ENCODE data around the gene ATG10. TPM values are rescaled to one million over a fixed set of nuclear protein-coding genes. Genes with fewer than 3 reads are reported as not detected.
"Not testable (repeated sequence)": the region's sequence is repeated elsewhere in the genome, so short reads cannot be mapped to it uniquely, and the experiment has no call there.

ATG10 gene
- total RNA-seq (2014; rRNA removed; shearing (Covaris generic)): 5.8 and 15.1 TPM in 2 replicates

DNA sequence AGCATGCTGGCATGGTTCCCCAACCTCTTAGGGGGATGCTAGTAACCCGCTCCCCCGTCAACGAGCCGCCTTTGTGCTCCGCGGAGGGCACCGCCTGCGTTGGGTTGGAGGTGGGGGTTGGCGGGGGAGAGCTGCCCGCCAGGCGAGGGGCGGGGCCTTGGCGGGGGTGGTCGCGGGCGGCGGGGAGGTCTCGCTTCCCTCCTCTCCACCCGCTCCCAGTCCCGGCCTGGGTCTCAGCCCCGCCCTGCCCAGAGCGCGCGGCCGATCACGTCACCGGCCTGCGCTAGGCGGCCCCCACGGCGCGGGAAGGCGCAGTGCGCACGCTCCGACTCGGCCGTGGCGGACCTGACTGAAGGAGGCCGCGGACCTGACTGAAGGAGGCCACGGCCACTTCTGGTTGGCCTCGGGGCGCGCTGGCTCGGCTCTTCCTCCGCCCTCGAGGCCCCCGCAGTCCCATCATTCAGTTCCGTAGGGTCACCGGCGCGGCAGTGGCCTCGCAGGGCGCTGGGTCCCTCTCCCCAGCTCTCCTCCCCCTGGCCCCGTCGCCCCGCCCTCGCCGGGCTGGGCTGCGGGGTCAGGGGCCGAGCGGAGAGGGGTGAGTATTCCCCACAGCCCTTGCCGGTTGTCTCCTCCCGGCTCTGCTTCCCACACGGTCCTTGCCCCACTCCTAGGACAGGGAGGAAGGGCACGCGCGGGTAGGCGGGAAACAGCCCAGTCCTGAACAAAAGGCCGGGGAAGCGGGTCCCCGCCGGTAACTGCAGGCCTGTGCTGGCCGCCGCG lies at the start of gene ATG10:
Gene ATG10 (plus strand): TSS at position 312 of the 780 bp plus-strand sequence. CDS start 15,548 bp downstream, outside the sequence.
- peak; percentile 93 for DNase-seq (ENCODE audit: low spot score)

GRCh38 chr5:81922854-81923279 lies 49.0 kb upstream of the ATG10 start:
- no peak for DNase-seq (ENCODE audit: low spot score)

GRCh38 chr5:81924442-81924841 lies 47.4 kb upstream of the ATG10 start:
- DNase-seq (ENCODE audit: low spot score): no peak

DNA sequence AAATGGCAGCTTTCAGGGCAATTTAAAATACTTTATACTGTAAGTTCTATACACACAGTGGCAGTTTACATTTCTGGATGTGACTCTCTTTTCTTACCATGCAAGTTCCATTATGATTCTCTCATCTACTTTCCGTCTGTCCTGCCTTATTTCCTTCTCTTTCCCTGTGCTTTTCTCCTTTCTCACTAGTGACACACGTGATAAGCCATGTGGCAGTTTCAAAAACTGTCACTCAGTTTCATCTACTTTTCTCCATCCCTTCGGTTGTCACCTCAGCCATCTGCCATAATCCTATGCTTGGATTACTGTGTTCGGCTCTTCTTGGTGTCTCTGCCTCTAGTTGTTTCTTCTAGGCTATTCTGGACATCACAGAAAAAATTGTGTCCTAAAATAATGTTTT lies 46.8 kb upstream of the ATG10 start:
- no peak for DNase-seq (ENCODE audit: low spot score)

DNA sequence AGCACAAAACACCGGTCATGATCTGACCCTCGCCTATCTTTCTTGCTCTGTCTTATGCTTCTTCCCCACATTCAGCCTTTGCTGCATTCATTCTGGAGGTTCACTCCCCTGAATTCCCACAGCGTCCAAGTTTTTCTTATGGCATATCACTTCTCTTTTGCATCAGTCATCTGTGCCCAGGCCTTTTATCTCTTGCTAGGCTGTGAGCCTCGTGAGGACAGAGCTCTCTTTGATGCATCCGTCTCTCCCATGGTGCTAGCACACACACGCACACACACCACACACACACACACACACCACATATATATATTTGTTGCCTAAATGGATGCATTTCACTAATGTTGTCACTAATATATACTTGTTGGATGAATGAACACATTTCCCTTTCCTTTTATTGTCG lies 45.8 kb upstream of the ATG10 start:
- no peak for DNase-seq (ENCODE audit: low spot score)

GRCh38 chr5:81936066-81936465 lies 35.8 kb upstream of the ATG10 start:
- no peak for DNase-seq (ENCODE audit: low spot score)

GRCh38 chr5:81936750-81937149 lies 35.1 kb upstream of the ATG10 start:
- DNase-seq (ENCODE audit: low spot score): no peak

DNA sequence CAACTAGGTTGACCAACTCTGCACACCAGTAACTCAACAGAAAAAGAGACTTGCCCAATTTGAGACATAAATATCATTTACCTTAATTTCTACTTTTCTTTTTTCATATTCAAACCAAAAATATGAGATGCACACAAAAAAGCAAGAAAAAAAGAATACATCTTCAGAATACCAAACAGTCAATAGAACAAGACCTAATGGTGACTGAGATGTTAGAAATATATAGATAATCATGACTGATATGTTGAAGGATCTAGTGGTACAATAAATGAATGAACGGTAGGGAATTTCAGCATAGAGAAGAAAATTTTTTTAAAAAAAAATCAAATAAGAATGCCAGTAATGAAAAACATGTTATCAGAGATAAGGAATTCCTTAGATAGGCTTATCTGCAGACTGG lies 29.1 kb upstream of the ATG10 start:
- DNase-seq (ENCODE audit: low spot score): no peak

DNA sequence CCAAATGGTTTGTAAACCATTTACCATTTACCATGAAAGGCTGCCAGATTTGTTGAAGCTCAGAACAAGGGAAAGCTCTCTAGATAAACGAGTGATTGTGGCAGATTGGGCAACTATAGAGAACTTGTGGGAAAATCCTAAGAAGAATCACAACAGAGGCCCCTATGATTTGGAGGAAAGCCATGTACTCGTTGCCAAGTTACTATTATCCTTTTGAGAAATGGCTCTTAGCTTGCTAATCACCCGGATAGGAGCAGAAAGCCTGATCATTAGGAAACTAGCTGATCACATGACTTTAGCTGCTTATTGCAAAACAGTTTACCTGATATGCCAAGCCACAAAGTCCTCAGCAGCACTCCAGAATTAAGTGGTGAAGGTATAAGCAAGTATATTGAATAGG lies 23.5 kb upstream of the ATG10 start:
- peak; percentile 7 for DNase-seq (ENCODE audit: low spot score)

DNA sequence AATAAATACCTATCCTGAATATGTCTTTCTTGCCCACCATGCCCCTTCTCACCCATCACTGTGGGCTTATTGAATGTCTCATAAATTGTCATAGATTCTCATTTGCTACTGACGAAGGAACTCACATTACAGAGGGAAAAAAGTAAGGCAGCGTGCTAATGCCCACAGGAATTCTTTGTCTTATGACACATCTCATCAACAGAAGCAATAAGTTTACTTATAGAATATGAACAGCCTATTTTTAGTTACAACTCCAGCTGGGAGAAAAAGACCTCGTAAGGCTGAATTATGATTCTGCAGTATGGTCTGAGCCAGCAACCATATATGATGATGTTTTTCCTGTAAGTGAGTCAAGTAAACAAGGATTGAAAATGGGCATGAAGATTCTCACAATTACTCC lies 22.4 kb upstream of the ATG10 start:
- DNase-seq (ENCODE audit: low spot score): no peak

- DNase-seq (ENCODE audit: low spot score): no peak
Measured at GRCh38 chr5:81950996-81951395, 20.8 kb upstream of the ATG10 start.

DNA sequence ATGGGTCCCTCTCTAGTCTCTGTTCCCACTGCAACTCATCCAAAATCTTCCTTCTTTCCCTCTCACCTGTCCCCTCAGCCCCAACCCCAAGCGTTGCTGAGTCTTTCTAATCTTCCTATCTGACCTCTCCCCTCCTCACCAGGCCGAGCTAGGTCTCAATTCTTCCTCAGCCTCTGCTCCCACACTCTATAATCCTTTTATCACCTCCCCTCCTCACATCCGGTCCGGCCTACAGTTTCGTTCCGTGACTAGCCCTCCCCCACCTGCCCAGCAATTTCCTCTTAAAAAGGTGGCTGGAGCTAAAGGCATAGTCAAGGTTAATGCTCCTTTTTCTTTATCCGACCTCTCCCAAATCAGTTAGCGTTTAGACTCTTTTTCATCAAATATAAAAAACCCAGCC lies 17.0 kb upstream of the ATG10 start:
- not testable (repeated sequence) for DNase-seq (ENCODE audit: low spot score)

DNA sequence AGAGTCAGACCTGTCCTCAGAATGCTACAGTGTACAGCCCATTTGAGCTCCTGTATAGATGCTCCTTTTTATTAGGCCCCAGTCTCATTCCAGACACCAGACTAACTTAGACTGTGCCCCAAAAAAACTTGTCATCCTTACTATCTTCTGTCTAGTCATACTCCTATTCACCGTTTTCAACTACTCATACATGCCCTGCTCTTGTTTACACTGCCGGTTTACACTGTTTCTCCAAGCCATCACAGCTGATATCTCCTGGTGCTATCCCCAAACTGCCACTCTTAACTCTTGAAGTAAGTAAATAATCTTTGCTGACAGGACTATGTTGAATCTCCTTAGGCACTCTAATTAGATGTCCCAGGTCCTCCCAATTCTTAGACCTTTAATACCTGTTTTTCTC lies 13.7 kb upstream of the ATG10 start:
- DNase-seq (ENCODE audit: low spot score): not testable (repeated sequence)

DNA sequence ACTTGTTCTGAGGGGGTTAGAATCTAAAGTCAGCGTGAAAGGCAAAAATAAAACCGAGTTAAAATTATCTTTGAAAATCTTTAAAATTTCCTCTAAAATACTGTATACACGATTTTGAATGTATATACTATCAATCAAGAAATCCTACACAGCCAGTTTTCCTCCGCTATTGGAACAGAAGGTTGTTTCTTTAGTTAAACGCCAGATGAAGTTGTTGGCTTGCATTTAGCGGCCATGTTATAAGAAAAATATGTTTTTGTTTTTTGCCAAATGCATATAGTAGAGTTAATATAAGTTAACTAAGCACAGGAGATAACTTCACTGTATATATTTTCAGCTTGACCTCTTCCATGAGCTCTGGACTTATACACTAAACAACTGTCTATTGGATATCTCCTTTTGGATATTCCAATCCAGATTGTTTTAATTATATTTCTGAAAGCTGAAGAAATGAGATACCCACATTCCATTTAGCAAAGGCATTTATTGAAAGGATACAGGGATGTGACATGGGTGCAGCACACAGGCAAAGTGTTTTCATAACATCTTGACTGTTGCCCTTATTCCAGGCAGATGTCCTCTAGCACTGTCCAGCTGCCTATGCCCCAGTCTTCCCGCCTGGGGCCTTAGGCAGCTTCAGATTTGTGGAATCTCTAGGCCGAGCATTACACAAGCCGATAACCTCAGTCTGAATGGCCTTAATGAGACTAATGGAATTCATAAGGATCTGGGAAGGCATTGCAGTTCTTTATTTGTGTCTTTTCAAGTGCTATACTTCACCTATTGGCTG lies 10.0 kb upstream of the ATG10 start:
- DNase-seq (ENCODE audit: low spot score): no peak

DNA sequence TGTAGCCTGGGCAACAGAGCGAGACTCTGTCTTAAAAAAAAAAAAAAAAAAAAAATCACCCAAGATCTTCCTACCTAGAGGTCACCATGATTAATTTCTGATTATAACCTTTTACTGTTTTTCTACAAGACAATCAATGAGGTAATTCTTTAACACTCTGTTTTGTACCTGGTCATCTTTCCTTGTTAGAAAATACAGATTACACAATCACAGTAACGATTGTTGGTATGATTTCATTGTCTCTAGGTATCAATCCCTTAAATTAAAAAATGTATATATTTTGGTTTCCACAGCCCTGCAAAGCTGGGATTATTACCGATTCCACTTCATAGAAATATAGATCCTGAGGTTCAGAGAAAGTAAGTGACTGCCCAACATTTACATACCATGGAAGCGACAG lies 8.3 kb upstream of the ATG10 start:
- DNase-seq (ENCODE audit: low spot score): no peak

DNA sequence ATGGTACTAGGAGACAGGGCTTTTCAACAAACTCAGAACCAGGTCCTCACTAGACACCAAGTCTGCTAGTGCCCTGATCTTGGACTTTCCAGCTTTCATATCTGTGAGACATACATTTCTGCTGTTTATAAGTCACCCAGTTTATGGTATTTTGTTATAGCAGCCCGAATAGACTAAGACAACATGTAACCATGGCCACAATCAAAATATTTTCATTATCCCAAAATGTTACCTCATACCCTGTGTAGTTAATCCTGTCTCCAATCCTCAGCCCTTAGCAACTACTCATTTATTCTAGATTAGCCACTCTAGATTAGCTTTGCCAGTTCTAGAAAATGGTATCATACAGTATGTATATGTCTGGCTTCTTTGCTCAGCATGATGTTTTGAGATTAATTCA lies 6.3 kb upstream of the ATG10 start:
- no peak for DNase-seq (ENCODE audit: low spot score)

DNA sequence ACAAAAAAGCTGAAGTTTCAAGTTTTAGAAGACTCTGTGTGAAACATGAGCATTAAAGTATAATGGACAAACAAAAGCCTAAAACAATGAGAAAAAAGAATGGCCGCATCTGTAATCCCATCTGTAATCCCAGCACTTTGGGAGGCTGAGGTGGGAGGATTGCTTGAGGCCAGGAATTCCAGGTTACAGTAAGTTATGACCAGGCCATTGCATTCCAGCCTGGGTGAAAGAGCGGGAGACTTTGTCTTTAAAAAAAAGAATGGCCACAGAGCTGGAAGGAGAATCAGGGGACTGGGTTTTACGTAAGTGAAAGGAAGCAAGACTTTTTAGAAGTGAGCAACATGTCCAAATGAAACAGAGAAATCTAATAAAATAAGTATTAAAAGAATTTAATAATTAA lies 2.6 kb upstream of the ATG10 start:
- DNase-seq (ENCODE audit: low spot score): no peak

DNA sequence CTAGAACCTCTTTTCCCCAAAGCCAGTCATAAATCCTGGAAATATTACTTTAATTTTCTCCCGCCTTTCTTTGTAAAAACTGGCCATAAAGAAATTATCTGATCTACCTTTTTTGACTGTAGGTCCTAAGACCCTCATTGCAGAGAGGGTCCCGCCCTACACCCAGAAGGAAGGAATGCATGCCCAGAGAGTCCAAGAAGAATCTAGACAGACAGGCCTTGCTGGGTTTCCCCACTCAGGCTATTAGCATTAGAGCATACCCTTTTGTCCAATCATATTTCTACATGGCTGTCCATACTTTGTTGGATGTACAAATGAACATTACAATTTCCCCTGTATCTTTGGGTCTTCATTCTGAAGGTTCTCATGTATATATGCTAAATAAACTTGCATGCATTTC lies 1.9 kb upstream of the ATG10 start:
- DNase-seq (ENCODE audit: low spot score): no peak

DNA sequence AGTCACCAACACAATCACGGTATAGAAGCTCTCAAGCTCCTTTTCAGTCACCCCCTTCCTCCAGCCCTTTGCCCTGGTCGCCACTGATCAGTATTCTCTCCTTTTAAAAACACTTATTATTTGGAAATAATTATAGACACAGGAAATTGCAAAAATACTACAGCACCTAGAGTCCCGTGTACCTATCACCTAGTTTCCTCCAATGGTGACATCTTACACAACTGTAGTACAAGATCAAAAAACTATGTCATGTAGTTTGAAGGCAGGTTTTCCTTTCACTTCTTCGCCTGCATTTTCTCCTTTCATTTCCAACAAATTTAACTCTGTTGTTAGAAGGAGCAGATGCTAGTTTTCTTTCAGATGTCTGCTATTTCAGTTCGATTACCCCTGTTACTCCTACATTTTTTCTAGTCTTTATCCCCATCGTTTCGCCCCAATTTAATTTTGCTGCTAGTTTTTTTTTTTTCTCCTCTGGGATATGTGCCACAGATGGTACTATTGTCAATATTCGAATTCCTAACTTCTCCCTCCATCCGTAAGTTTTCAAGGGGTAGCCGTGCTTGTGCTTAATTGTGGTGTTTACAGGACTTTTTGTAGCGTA lies 612 bp upstream of the ATG10 start:
- peak; percentile 28 for DNase-seq (ENCODE audit: low spot score)

DNA sequence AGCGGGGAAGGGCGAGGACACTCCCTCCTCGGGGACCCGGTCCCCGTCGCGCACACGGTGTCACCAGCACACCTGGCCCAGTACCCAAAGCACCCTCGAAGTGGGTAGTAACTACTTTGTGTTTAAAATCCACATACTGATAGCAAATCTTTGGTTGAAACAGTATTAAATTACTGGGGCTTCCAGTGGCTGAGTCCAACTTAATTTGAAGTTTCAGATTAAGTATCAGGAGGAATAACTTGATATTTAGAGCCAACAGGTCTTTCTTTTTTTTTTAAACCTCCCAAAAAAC lies 615 bp downstream of the ATG10 start:
- DNase-seq (ENCODE audit: low spot score): no peak

DNA sequence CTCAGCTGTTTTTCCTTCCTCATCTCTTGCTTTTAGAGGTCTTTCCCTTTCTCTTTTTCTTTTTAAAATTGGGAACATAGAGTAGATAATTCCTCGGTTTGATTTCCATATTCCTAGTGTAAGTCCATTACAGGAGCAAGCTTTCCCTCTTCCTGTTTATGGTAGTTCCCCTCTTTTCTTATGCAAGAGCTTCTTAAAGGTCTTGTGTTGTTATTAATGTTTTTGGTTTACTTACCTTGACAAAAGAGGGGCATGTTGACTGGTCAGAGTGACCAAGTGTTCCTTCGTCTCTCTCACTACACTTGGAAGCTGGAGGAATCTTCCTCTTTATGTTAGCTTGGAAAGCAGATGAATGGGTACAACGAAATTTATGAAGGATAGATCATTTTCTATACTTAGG lies 8.3 kb downstream of the ATG10 start:
- no peak for DNase-seq (ENCODE audit: low spot score)

DNA sequence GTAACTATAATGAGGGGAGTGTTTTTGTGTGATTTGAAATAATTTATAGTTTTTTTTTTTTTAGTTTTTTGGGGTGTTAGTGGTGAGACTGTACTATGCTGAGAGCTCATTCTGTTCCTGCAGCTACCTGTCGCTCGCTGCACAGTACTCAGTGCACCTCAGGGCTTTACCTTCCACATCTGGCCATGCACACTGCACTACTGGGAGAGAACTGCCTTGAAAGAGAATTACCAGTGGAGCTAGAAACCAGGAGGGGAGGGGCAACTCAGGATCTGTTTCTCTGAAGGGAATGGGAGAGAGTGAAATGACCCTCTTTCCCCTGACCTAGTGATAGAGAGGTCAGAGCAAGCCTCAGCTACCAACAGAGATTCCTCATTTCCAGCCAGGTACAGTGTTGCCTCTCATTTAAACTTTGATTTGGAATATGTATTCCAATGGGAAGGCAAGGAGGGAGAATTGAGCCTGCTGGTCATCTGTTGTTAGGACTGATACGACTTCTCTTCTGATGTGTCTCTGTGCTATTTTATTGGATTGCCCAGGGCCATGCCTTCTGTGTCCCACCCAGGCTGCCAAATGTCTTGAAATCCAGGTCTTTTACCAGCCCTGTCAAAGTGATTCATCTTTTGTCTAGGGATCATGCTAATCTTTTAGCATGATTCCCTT lies 8.9 kb downstream of the ATG10 start:
- DNase-seq (ENCODE audit: low spot score): no peak
